Right lobe of liver (tissue), 4 donors: ENCODE results near the gene RIOK1.
"Not testable (repeated sequence)": the region's sequence is repeated elsewhere in the genome, so short reads cannot be mapped to it uniquely, and the experiment has no call there.

Source experiments
- POLR2A ChIP-seq: fragments of 450-650 bp; IDR thresholded peaks from one replicate; pipeline ENCODE4 v1.6.1; 2017; ENCODE audit warnings: antibody characterized with exemption, mild to moderate bottlenecking
- TF ChIP-seq, protein P1 (sequence below), 4 donors: fragments of 200-600 bp in 3 of 4; fragments of 450-650 bp in 1 of 4; IDR thresholded peaks; one replicate each; pipeline versions ENCODE4 v1.5.1 to v1.8.0; 2016 to 2022; ENCODE audit warnings: antibody characterized with exemption in 4 of 4, mild to moderate bottlenecking in 2 of 4
- donor health status: DM: no; HTN: no; CAD: no.
- donor health status: DM: no; HTN: no; CAD: no.
- donor health status: DM: no; HTN: yes; CAD: no.

- not testable (repeated sequence) for TF ChIP-seq POLR2A
- TF ChIP-seq, protein P1, sequence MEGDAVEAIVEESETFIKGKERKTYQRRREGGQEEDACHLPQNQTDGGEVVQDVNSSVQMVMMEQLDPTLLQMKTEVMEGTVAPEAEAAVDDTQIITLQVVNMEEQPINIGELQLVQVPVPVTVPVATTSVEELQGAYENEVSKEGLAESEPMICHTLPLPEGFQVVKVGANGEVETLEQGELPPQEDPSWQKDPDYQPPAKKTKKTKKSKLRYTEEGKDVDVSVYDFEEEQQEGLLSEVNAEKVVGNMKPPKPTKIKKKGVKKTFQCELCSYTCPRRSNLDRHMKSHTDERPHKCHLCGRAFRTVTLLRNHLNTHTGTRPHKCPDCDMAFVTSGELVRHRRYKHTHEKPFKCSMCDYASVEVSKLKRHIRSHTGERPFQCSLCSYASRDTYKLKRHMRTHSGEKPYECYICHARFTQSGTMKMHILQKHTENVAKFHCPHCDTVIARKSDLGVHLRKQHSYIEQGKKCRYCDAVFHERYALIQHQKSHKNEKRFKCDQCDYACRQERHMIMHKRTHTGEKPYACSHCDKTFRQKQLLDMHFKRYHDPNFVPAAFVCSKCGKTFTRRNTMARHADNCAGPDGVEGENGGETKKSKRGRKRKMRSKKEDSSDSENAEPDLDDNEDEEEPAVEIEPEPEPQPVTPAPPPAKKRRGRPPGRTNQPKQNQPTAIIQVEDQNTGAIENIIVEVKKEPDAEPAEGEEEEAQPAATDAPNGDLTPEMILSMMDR (IDR thresholded peaks at IDR 0.05): not testable (repeated sequence)
Measured at GRCh38 chr6:7350591-7350990, 39.0 kb upstream of the RIOK1 start.
